Mucosa of descending colon (tissue), 3 donors: ENCODE data around the gene MTPN. TPM values are rescaled to one million over a fixed set of nuclear protein-coding genes. Genes with fewer than 3 reads are reported as not detected.

Experiments
- ATAC-seq: fragments of 200-7000 bp; cut with Tn5 transposase; one replicate; pipeline ENCODE4 v1.9.1; 2020; ENCODE audit warnings: mild to moderate bottlenecking, moderate library complexity
- DNase-seq, 3 donors: peaks; one replicate each; pipeline ENCODE4 v3.0.0-alpha.2; 2020
- H3K36me3 ChIP-seq: fragments of 200-600 bp; one replicate; pipeline ENCODE4 v1.8.0; 2021; ENCODE audit warnings: low read depth, mild to moderate bottlenecking
- H3K4me1 ChIP-seq: fragments of 200-600 bp; one replicate; pipeline ENCODE4 v1.8.0; 2021; ENCODE audit warnings: low read depth, mild to moderate bottlenecking
- H3K4me3 ChIP-seq: fragments of 200-600 bp; one replicate; pipeline ENCODE4 v1.8.0; 2021; ENCODE audit warnings: mild to moderate bottlenecking
- H3K9me3 ChIP-seq: fragments of 200-600 bp; one replicate; pipeline ENCODE4 v1.8.0; 2021; ENCODE audit warnings: mild to moderate bottlenecking
- intact Hi-C, 2 donors: fragments of 100-400 bp; cut with DNase I in 1 of 2; cut with micrococcal nuclease in 1 of 2; formaldehyde crosslinking; loops; one replicate each; pipeline versions ENCODE4 v1.11.0 to v1.11.1; 2022; cut with DNase I, micrococcal nuclease
- total RNA-seq, 3 donors: library from RNA; stranded (reverse); fragmentation: NEBNext Ultra II Directional in 2 of 3; extraction: Animal tissue kit (Norgen Biotek cat#: 25700) in 2 of 3; gene quantifications; one replicate each; pipeline versions ENCODE4 v1.2.1 to v1.2.4, GENCODE V29; 2021 to 2023
- TF ChIP-seq, protein P1 (sequence below): fragments of 200-600 bp; IDR thresholded peaks from one replicate; pipeline ENCODE4 v1.8.0; 2022; ENCODE audit warnings: antibody characterized with exemption, mild to moderate bottlenecking
- donor health status: DM: no; HTN: no; CAD: no; lungs with moderate emphysema.
- donor health status: DM: no; HTN: no; CAD: no.
- donor health status: DM: no; HTN: yes; CAD: no.

Gene MTPN
- total RNA-seq, 3 donors from 2014 or later: 93.1 to 97.9 (median 97.0) TPM

DNA sequence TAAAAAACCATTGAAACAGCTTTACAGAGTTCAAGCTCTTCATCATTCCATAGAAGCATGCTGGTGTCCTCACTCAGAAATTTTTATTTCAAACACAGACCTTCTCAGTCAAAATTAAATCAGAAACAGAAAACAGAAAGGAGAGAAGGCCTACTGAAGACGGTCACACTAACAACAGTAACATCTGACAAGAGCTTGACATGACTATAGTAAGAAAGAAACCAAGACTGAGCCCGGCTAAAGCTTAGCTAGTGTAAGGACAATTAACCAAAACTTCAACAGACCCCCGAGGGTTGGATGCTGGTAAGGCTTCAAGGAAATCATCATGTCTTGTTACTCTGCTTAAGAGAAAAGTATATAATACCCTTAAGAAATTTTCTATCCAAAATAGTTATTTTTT, 38.6 kb downstream of the MTPN start:
- DNase-seq (no peak), ATAC-seq (no peak)
- no peaks in the 10 kb centered on the region for H3K36me3 ChIP-seq
- no peaks in the 10 kb centered on the region for H3K4me1 ChIP-seq
- H3K9me3 ChIP-seq: no peaks in the 10 kb centered on the region
- H3K4me3 ChIP-seq: no peak overlapping the region
- intact Hi-C loops: no loop called here
- TF ChIP-seq, protein P1, sequence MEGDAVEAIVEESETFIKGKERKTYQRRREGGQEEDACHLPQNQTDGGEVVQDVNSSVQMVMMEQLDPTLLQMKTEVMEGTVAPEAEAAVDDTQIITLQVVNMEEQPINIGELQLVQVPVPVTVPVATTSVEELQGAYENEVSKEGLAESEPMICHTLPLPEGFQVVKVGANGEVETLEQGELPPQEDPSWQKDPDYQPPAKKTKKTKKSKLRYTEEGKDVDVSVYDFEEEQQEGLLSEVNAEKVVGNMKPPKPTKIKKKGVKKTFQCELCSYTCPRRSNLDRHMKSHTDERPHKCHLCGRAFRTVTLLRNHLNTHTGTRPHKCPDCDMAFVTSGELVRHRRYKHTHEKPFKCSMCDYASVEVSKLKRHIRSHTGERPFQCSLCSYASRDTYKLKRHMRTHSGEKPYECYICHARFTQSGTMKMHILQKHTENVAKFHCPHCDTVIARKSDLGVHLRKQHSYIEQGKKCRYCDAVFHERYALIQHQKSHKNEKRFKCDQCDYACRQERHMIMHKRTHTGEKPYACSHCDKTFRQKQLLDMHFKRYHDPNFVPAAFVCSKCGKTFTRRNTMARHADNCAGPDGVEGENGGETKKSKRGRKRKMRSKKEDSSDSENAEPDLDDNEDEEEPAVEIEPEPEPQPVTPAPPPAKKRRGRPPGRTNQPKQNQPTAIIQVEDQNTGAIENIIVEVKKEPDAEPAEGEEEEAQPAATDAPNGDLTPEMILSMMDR: no peak

DNA sequence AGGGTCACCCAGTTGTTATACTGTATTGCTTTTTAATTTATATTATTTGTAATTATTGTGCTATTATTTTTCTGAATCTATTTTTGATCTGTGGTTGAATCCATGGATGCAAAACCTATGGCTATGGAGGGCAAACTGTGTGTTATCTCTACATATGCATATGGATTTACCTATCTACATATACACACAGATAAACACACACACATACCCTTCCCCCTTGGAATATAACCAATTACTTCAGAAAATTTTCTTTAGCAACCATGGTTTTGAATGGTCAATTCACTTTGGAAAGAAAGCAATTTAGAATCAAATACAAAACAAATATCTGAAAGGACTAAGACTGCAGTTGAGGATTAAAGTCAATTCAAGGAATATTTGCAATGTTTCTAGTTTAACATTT, 39.1 kb downstream of the MTPN start:
- Histone ChIP-seq H3K4me3 (no peak overlapping the region), H3K4me1 (no peaks in the 10 kb centered on the region), H3K36me3 (no peaks in the 10 kb centered on the region), H3K9me3 (no peaks in the 10 kb centered on the region)
- no peak for ATAC-seq
- intact Hi-C loops: no loop called here
- DNase-seq: no peak
- TF ChIP-seq, protein P1: no peak

DNA sequence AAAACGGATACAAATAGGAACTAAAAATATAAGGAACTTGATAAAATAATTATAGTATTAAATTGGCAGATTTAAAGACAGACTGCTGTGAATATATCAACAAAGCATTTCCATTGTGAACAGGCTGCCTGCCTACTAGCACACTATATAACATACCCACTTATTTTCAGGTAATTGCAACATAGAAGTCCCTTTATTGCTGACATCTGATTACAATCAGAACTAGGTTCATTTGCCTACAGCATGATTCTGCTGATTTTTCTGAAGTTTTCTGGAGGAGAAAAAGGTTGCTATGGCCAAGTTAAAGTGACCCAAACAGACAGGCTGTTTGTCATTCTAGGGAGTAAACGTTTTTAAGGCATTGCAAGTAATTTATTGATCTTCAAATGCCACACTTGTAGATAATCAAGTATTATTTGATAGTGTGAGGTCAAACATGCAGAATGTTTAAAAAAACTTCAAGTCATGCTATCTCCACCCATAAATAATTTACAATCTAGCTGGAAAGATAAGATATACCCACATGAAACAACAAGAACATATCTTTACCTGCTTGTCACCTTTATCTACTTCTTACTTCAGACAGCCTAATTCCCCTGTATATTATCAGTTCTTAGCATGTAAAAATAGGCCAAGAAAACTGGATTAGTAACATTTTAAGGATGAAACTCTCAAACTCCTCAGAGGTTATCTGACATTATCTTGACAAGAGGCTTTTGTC, 40.5 kb downstream of the MTPN start:
- no peak for DNase-seq
- Histone ChIP-seq H3K36me3 (no peaks in the 10 kb centered on the region), H3K4me3 (no peak overlapping the region), H3K4me1 (no peaks in the 10 kb centered on the region), H3K9me3 (no peaks in the 10 kb centered on the region)
- intact Hi-C loops: no loop called here
- TF ChIP-seq, protein P1: no peak
- ATAC-seq: no peak

DNA sequence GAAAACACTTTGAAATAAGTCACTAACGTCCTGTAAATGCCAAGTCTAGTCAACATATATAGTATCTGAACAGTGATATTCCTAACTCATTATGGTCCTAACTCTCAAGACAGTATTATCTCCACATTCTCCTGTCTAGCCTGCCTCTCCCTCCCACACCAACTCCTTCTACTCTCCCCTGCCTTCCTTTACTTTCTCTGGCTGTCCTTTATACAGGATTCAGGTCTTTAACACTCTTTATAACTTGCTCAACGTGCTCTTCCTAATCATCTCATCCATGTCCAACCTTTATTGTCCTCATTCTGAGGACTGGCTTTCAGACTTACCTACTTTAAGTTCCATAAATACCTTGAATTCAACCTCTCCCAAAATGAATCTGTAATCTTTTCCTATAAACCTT, 42.5 kb downstream of the MTPN start:
- H3K4me3 ChIP-seq: no peak overlapping the region
- TF ChIP-seq, protein P1: no peak
- no peaks in the 10 kb centered on the region for H3K9me3 ChIP-seq
- intact Hi-C loops: no loop called here
- DNase-seq (no peak), ATAC-seq (no peak)
- no peaks in the 10 kb centered on the region for H3K4me1 ChIP-seq
- H3K36me3 ChIP-seq: no peaks in the 10 kb centered on the region

DNA sequence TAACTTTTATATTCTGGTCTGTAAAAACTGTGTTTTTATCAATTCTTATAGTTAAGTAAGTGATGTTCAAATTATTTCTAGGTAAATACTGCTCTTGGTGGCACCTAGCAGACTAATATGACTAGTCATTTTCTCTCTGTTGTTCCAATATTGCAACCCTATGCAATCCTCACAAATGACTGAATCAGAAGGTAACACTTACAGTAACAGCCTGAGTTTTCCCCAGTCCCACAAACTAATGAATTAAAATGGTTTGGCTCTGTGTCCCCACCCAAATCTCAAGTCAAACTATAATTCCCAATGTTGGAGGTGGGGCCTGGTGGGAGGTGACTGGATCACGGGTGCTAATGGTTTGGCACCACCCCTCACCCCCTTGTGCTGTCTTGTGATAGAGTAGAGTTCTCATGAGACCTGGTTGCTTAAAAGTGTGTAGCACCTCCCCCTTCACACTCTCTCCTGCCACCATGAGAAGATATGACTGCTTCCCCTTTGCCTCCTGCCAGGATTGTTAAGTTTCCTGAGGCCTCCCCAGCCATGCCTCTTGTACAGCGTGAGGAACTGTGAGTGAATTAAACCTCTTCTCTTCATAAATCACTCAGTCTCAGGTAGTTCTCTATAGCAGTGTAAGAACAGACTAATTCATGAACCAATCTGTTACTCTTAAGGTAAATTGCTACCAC, 43.5 kb downstream of the MTPN start:
- Histone ChIP-seq H3K36me3 (no peaks in the 10 kb centered on the region), H3K4me3 (no peak overlapping the region), H3K4me1 (no peaks in the 10 kb centered on the region), H3K9me3 (no peaks in the 10 kb centered on the region)
- no peak for DNase-seq
- no peak for ATAC-seq
- TF ChIP-seq, protein P1: no peak
- intact Hi-C loops: no loop called here
